ENCODE measurements around the gene IL36RN. TPM values are rescaled to one million over a fixed set of nuclear protein-coding genes. Genes with fewer than 3 reads are reported as not detected.

IL36RN gene
- total RNA-seq, 1 experiment from 2014 or later: not detected

DNA sequence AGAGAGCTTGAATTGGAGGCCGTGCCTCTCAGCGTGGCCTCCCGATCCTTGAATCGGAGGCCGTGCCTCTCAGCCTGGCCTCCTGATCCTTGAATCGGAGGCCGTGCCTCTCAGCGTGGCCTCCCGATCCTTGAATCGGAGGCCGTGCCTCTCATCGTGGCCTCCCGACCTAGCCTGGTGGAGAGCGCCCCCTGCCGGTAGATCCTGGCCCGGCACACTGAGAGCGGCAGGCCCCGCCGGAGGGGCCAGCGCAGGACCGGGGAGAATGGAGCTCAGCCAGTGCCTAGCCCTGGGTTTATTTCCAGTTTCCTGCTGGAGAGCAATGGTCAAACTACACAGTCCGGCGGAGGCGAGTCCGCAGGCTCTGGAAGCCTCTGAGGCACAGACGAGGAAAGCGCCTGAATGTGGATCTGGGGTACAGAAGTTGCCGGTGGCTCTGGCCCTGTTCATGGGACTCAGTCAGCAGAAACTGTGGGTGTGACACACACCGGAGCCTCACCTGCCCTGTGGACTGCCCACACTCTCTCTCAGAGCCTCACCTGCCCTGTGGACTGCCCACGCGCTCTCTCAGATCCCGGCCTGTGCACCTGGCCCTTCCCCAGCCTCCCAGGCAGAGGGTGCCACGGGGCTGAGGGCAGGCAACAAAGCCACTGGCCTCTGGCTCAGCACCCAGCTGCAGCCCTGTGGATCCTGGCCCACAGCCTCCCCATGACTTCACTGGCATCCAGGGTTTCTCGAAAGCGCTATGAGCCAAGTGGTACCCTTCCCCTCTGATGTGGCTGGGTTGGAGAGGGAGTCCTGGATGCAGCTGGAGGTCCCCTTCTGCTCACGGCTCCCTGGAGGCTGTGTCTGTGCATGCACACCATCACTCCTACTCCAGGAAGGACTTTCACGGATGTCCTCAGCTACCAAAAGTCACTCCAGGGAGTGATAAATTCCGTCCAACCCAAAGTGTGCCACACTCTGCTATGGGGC lies 7.8 kb upstream of the IL36RN start:
- no peak for DNase-seq (ENCODE audit: low read depth)

DNA sequence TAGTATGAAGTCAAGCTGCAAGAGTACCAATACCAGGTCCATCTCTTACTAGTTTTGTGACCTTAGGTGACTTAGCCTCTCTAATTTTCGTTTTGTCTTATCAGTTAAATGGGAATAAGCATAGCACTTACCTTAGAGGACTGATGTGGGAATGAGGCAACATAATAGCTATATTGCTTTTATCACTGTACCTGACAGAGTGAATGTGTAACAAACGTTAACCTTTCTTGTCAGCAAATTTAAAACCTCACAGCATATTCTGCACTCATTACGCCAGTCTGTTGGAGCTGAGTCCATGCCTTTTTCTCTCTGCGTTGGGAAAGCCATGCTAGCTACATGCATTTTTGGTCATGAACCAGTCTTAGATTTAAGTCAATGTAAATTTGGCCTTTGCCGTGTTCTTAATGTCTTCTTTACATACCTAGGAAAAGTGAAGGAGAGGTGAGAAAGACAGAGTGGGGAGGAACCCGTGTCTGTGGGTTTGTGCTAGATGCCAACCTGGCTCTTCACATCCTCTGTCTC lies 6.5 kb upstream of the IL36RN start, which contains the start of gene IL36B:
TSS of gene IL36B (minus strand) at position 472 of the 522 bp plus-strand sequence.
- DNase-seq (ENCODE audit: low read depth): no peak

DNA sequence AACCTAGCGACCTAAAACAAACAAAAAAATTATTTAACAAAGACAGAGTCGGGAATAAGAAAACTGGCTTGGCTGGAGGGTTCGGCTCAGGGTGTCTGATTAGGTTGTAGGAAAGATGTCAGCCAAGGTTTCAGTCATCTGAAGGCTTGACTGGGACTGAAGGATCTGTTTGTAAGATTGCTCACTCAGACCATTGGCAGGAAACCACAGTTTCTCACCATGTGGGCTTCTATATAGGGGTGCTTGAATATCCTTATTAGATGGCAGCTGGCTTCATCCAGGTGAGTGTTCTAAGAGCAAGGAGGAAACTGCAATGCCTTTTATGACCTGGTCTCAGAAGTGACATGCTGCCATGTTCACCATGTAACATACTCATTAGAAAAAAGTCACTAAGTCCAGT lies 5.3 kb upstream of the IL36RN start:
- no peak for DNase-seq (ENCODE audit: low read depth)

DNA sequence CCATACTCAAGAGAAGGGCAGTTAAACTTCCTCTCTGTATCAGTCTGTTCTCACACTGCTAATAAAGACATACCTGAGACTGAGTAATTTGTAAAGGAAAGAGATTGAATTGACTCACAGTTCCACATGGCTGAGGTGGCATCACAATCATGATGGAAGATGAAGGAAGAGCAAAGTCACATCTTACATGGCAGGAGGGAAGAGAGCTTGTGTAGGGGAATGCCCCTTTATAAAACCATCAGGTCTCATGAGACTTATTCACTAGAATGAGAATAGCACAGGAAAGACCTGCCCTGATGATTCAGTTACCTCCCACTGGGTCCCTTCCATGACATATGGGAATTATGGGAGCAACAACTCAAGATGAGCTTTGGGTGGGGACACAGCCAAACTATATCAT lies 4.9 kb upstream of the IL36RN start:
- DNase-seq (ENCODE audit: low read depth): no peak

DNA sequence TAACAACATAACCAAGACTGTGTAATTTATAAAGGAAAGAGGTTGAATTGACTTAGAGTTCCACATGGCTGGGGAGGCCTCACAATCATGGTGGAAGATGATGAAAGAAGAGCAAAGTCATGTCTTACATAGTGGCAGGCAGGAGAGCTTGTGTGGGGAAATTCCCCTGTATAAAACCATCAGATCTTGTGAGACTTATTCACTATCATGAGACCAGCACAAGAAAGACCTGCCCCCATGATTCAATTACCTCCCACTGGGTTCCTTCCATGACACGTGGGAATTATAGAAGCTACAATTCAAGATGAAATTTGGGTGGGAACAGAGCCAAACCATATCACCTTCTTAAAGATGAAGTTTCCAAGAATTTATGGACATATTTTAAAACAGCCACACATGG lies 2.5 kb upstream of the IL36RN start:
- no peak for DNase-seq (ENCODE audit: low read depth)

DNA sequence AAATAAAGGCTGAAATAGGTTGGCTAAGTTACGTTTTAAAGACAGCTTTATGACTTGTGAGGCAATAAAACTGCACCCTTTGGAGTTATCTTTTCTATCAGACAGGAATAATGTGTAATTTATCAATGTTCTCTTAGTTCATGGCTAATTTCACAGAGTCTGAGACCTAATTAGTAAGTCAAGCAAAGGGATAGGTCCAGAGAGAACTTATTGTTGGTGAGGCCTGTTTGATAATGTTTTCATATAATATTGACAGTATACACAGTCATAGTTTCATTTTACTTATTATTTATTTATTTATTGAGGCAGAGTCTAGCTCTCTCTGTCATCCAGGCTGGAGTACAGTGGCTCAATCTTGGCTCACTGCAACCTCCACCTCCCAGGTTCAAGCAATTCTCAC lies 1.9 kb upstream of the IL36RN start:
- no peak for DNase-seq (ENCODE audit: low read depth)

DNA sequence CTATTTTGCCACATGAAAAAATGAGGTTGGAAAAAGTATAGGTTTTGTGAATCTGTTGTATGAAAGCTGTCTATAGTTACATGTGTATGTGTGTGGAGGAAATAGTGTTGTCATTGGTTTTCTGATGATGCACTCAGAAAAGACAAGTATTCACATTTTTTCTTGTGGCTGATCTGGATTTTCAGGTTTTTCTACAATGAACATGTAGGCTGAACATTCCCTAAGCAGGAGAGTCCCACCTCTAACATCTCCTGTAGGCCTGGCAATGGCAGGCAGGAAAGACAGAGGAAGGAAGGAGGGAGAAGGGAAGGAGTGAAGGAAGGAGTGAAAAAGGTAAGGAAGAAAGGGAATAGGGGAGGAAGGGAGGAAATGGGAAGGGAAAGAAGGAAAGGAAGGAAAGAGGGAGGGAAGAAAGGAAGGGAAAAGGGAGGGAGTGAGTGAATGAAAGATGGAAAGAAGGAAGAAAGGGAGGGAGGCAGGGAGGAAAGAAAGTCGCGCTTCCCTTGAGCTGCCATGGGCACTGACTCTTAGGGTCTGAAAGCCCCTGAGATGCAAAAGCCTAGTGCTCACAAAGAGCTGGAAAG lies 495 bp upstream of the IL36RN start:
- DNase-seq (ENCODE audit: low read depth): no peak

DNA sequence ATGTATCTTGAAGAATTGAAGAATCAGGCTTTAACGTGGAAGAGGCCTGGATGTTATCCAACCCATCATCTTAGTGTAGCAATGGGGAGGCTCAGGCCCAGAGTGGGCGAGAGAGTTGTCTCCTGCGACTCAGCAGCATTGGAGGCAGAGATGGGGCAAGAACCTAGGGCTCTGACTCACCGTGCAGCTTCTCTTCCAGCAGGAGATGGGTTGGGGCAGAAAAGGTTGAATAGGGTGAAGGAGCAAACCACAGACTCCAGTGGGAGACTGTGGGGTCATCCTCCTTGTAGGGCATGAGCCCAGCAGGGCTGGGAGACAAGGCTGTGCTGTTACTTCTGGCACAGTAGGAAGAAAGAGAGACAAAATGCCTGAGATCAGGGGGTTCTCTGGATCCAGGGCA lies 1.4 kb downstream of the IL36RN start:
- no peak for DNase-seq (ENCODE audit: low read depth)

DNA sequence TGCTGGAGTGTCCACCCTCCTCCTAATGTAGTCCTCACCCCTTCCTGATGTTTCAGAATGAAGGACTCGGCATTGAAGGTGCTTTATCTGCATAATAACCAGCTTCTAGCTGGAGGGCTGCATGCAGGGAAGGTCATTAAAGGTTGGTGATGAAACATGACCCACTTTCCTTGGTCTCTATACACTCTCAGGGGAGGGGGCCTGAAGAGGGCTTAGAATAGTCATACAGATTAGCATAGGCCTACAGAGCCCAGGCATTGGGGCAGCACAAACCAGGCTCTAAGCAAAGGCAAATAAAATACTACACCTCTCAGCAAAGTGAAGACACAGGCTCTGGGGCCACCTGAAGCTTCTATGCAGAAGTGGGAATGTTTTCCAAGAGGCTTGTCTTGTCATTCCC lies 1.8 kb downstream of the IL36RN start:
- DNase-seq (ENCODE audit: low read depth): no peak

DNA sequence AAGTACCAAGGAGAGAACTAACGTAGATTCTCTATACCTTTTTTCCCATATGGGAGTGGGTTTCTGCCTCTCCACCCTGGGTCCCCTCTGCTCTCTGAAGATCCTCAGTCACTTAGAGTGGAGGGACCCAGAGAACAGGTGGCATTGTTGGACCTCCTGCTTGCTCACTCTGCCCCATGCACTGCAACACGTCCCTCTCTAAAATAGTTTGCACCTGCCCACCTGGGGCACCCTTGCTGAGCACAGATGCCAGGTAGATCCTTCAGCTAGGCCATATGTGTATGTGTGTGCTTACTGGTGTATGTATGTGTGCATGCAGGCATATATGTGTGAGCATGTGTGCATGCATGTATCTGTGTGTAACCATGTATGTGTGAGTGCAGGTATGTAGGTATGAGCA lies 2.2 kb downstream of the IL36RN start:
- DNase-seq (ENCODE audit: low read depth): no peak

DNA sequence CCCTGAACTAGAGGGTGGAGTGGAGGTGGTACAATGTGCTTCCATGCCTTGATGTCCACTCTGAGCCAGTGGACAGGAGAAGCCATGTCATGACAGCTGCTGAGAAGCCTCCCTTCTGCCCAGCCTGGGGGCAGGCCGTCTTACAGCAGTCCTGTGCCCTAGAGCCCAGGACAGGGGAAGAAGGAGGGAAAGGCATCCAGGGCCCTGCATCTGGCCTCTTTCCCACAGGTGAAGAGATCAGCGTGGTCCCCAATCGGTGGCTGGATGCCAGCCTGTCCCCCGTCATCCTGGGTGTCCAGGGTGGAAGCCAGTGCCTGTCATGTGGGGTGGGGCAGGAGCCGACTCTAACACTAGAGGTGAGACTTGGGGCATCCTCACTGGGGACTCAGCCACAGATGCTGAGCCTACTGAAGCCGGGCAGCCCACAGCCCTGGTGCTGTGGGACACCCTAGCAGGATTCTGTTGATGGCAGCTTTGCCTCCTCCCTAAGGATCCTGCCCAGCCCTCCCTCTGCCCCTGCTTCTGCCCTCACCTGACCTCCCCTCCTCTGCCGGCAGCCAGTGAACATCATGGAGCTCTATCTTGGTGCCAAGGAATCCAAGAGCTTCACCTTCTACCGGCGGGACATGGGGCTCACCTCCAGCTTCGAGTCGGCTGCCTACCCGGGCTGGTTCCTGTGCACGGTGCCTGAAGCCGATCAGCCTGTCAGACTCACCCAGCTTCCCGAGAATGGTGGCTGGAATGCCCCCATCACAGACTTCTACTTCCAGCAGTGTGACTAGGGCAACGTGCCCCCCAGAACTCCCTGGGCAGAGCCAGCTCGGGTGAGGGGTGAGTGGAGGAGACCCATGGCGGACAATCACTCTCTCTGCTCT lies 3.1 kb downstream of the IL36RN start:
- DNase-seq (ENCODE audit: low read depth): no peak

DNA sequence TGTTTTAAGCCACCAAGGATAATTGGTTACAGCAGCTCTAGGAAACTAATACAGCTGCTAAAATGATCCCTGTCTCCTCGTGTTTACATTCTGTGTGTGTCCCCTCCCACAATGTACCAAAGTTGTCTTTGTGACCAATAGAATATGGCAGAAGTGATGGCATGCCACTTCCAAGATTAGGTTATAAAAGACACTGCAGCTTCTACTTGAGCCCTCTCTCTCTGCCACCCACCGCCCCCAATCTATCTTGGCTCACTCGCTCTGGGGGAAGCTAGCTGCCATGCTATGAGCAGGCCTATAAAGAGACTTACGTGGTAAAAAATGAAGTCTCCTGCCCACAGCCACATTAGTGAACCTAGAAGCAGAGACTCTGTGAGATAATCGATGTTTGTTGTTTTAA lies 5.3 kb downstream of the IL36RN start:
- DNase-seq (ENCODE audit: low read depth): no peak

DNA sequence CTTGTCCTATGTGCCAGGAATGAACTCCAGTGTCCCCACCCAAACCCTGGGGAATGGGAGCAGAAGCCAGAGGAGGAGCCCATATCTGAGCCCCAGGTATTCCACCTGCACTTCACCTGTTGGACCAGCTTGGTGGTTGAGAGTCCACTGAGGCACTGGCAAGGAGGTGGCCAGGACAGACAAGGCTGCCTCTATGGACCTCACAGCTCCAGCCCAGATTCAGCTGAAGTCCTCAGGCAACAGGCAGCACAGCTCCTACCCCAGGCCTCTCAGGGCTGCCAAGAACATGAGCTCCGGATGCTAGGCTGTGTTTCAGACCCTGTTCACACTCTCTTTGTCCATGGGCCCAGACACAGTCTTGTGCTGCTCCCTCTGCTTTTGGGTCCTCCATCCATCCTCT lies 5.9 kb downstream of the IL36RN start:
- no peak for DNase-seq (ENCODE audit: low read depth)

DNA sequence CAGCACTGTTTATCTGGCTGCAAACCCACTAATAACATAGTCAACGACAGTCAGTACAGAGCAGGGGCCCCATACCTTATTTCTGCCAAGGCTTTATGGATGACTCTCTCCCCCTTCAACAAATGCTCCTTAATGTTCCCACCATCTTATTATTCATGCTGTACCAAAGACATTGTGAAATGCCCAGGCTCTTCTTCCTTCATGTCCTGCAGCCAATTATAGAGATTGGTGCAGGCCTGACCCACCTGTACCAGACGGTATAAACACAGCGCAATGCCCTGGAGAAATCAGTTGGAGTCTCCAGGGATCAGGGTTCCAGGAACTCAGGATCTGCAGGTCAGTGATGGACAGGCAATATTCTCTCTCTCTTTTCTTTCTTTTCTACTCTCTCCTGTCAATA lies 8.7 kb downstream of the IL36RN start, which contains the start of gene IL1F10:
TSS of gene IL1F10 (plus strand) at position 290 of the 400 bp plus-strand sequence. CDS start 4,769 bp downstream, outside the sequence.
- DNase-seq (ENCODE audit: low read depth): no peak

DNA sequence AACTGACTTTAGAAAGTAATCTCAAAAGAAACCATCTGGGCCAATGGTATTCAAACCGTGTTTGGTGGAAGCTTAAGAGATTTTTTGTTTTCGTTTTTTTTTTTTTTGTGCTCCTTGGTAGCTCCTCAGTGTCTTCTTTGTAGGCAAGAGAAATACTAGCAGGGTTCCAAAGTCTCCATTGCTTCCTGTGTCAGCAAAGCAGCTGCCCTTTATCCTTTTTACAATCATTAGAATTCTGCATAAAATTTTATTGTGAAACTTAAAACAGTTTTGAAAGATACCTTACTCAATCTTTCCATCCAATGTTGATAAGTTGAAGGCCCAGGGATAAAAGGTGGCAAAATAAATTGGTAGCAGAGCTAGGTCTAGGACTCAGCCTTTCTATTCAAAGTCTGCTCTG lies 9.3 kb downstream of the IL36RN start:
- DNase-seq (ENCODE audit: low read depth): no peak

DNA sequence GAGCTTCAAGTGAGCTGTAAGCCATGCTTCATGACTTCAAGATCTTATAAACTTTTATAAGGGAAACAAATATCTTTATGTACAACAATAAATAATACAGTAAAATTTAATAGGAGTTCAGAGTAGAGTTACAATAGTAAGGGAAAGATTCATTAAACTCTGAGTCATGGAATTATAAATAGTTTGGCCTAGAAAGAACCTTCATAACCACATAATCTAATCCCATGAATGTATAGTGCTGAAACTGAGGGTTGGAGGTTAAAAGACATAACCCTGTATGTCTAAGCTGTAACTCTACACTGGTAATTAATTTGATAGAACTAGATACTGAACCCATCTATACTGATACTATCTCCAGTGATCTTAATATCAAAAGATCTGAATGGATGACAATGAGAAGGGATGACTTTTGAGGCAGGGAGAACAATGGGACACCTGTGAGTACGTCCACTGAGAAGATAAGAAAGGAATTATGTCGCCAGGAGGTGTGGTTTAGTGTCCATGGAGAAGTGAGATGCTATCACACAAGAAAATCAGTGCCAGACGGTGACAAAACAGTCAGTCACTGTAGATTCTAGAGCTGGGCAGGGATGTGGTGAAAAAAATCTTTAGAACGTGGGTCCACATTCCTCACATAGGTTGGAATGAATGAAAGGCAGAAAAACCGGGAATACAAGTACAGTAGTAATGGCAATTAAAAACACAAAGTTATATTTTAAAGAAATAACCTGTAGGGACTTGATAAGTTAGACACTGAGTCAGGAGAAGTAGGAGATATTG lies 9.9 kb downstream of the IL36RN start:
- DNase-seq (ENCODE audit: low read depth): no peak

DNA sequence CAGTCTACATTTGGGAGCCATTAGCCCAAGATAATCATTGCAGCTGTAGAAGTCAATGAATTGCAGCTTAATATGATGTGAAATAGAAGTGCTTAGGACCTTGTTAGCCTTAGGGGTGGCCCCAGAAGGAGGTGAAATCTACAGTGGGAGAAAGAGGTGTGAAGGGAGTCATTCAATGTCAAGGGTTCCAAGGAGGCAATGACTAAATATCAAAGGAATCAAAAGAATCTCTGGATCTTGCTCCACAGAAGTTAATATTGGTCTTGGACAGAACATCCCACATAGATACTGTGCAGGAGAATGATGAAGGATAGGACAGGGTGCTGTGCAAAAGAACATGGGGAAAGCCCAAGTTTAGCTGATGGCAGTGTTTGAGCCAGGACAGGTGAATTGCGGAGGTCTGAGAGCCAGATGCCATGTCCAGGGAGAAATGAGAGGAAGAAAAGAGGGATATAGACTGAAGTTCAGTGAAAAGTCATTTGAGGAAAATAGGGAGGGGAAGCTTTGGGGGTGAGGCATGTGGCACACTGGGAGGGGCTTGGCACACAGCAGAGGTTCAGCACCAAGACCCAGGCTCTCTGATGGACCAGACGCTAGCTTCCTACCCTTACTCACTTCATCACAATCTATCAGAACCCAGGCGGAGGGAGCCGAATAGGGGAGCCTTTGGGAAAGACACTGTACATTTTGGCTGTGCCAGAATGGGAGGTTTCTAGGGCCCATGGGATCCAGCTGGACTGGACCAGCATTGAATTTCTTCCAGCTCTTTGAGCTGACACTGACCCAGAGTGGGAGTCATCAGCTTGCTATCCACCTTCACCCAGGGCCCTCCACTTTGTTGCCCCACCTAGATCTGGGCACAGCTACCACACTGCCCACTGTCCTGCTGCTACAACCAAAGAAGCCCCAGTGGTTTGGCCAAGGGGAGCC lies 10.9 kb downstream of the IL36RN start:
- DNase-seq (ENCODE audit: low read depth): no peak

DNA sequence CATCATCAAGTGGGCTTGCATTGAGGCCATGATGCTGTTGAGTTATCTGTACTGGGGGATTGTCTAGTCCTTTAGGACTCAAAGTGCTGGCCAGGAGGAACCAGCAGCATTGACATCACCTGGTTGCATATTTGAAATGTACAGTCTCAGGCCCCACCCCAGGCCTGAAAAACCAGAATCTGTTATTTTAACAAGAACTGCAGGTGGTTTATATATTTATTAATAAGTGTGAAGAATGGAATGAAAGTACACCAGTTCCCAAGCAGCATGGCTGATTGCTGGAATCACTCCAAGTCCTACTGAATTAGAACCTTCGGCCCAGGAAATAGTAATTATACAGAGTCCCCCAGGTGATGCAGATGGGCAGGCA lies 11.6 kb downstream of the IL36RN start:
- DNase-seq (ENCODE audit: low read depth): no peak

DNA sequence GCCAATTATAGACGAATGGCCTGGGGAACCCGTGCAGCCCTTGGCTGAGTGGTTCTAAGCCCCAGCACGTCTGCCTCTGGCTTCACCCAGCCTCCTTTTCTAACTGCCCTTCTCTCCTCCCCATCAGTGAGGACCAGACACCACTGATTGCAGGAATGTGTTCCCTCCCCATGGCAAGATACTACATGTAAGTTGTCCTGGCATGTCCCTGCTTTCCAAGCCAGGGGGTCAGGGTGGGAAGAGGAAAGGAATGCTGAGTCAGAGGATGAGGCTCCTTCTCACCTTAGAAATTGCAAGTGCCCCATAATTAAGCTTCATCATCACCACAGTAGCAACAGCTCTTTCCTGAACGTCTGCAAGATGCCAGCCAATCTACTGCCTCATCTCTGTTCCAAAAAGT lies 13.6 kb downstream of the IL36RN start:
- no peak for DNase-seq (ENCODE audit: low read depth)

DNA sequence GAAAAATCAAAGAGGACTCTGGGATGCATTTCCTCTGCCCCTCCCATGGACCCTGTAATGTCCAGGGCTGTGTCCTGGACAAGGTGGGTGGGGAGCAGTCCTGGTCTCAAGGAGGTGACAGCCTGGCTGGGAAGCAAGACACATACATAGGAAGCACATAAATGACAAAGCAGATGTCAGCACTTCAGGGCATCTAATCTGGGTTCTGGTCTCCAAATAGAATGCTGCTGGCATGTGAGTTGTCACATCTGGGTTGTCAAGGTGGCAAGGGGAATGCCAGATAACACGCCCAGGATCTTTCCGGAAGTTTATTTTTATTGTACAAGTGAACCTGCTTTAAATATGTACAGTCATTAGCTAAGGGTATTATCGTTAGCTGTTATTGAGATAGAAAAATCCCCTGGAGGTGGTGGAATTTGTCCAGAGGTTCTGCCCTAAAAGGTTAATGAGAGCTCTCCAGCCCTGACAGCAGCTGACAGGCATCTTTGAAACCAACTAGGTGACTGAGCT lies 14.4 kb downstream of the IL36RN start:
- DNase-seq (ENCODE audit: low read depth): no peak

Measured in LHCN-M2 (cell line).